Raji (cell line): Measurements from ENCODE around the gene GALNTL6.

ENCODE experiments used
- POLR2A ChIP-seq: IDR thresholded peaks from 2 replicates; pipeline ENCODE4 v1.6.1; 2011; ENCODE audit warnings: low read depth, low read length, control low read depth; ENCODE audit not compliant: insufficient read depth

The GALNTL6 gene

DNA sequence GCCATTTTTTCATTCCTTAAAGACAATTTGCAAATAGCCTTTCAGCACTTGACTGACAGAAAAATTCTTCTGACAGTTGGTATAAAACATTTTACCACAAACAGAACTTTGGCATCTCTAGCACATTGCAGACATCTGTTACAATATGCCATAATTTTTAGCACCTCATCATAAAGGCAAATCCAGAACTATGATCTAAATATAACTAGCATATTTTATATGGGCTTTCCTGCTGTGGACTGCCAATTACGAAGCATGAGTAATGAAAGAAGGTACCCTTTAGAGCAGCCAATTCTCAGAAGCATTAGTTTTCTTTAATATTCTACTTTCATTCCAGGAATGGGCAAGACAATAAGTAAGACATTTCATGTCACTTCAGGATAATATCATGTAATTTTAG lies 708.0 kb downstream of the GALNTL6 start:
- TF ChIP-seq POLR2A: no peak

DNA sequence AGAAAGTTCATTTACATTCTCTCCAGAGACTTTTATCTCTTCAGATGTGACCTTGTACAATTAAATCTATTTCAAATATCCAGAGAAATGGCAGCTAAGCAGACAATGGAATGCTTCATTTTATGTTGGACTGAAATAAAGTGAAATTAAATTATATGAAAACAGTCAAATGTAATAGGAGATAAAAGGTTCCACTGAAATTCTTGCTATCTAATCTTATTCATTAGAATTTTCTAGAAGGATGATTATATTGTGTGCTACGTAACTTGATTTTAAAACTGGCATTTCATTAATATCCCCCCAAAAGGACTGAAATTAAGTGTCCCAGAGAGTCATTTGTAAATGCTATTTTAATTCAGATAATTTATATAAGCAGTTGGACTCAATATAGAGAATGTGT lies 708.5 kb downstream of the GALNTL6 start:
- no peak for TF ChIP-seq POLR2A

DNA sequence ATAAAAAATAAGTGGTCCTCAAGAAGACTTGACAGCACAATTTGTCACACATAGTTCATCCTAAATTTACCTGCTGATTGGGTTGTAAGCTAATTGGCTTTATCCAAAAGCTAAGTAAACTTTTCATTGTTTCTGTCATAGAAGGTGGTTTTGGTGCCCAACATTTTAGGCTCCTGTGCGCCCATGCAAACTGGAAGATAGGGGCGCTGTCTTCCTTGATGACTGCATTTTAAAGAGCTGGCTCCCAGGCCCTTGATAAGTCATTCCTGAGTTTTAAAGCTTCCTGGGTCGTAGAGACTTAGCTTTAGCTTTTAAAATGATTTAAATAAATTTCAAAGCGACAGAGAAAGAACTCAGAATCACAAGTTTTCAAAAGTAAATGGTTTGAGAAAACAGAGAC lies 730.0 kb downstream of the GALNTL6 start:
- TF ChIP-seq POLR2A: no peak

DNA sequence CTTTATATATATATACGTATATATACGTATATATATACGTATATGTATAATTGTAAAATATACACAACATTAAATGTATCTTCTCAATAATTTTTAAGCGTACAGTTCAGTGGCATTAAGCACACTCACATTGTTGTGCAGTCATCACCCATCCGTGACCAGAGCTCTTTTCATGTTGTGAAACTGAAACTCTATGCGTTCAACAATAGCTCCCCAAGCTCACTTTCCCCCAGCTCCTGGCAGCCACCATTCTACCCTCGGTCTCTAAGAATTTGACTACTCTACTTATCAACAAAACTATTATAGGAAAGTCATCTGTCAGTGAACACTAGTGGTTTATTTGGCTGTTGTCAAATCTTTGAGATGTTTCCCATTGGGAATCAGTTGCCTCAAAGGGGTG lies 733.6 kb downstream of the GALNTL6 start:
- TF ChIP-seq POLR2A: no peak

DNA sequence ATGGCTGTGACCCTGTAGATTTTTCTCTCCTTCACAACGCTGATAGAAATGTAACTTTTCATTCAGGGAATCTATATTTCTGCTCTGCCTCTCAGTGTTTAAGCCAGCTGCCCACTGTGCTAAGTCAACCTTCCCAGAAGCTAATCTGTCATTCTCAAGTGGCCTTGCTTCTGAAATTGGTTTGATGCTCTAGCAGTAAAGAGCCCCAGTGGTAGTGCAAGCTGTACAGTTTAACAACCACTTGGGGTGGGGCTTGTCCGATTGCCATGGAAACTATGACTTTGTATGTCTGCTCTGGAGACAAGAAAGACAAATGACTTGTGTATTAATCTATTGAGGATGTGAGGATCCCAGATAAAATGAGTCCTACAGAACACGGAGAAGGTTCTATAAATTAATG lies 734.5 kb downstream of the GALNTL6 start:
- TF ChIP-seq POLR2A: no peak

DNA sequence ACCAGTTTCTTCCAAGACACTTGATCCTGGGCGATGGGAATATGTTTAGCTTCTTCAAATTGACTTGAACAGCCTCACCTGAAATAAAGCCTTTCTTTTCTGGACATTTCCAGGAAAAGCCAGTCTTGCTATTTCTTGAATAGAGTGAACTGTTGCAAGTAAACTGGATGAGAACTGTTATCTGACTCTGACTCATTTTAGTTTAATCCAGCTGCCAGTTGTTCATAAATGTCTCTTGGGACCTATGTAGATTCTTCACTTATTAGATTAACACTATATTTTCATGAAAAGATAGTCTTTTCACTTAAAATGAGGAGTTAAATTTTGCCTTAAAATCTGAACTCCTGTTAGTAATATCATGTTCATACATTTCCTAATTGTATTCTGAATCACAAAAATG lies 740.0 kb downstream of the GALNTL6 start:
- TF ChIP-seq POLR2A: no peak

DNA sequence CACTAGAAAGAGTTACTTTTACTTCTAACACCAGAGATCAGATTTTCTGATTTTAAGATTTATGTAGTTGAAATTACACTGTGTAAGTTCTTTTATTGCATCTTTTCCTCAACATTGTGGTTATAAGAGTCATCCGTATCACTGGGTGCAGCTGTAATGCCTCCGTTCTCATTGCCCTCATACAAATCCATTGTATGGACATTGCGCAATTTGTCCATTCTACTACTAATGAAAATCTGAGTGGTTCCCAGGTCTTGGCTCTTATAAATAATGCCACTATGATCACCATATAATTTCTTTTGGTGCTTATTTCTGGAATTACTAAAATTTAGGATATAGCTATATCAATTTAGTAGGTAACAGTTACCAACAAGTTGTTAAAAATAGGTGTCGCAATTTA lies 741.4 kb downstream of the GALNTL6 start:
- no peak for TF ChIP-seq POLR2A

DNA sequence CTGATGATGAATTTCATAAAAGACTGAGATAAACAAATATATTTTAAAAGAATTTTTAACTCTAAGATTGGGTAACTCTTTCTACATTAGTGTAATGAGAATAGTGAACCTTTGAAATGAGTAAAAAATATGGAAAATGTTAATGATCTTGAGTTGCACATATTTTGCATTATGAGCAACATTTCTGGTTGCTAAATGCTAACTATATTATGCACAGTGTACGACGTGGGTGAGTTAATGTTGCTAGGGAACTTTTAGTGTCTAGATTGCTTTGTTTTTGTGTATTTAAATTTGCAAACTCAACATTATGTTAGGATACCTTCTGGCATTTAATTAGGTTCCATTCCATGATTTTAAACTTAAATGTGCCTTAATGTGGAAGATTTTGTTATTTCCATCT lies 742.5 kb downstream of the GALNTL6 start:
- no peak for TF ChIP-seq POLR2A

DNA sequence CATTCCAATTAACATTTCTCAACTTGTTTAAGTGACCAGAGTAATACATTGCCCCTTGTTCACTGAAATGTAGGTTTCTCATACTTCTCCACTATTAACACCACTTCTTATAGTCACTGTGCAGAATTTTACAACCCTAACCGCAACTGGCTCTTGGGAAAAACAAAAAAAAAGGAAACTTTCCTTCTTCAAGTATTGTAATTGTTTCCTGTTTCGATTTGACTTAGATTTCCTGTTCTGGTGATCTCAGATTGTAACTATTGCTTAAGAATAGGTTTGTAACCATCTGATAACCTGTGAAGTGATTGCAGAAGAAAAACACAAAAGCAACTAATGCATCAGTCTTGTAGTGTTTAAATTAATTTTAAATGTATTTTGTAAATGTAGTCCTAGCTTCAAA lies 760.7 kb downstream of the GALNTL6 start:
- TF ChIP-seq POLR2A: no peak

DNA sequence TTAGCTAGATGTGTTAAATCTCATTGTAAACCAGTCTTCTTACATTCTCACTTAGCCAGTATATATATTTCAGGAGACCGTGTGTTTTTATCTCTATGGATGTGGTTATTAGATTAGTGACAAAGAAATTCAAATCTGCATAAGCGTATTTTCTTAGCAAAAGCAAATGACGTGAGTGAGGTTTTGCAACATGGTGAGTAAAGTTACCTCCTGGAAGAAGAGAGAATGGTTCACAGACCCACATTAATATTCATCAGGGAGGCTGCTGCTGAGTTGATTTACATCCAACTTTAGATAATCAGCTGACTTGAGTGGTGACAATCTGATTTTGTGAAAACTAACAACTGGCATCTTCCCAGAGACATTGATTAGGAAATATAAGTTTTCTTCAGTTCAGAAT lies 765.5 kb downstream of the GALNTL6 start:
- TF ChIP-seq POLR2A: no peak

DNA sequence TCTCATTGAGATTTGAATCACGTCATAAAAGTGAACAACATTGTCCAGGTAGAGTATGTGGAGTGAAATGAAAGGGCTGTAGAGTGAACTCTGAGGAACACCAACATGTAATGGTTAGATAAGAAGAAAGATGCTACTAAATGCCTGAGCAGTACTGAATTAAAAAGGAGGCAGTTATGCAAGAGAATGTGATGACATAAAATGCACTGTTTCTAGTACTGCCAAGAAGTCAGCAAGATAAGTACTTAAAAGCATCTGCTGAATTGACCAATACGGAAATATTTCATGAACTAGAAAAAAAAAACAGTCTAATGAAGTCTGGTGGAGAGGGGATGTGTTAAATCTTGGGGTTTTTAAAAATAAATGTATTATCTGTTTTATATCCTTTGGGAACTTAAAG lies 771.6 kb downstream of the GALNTL6 start:
- TF ChIP-seq POLR2A: no peak

DNA sequence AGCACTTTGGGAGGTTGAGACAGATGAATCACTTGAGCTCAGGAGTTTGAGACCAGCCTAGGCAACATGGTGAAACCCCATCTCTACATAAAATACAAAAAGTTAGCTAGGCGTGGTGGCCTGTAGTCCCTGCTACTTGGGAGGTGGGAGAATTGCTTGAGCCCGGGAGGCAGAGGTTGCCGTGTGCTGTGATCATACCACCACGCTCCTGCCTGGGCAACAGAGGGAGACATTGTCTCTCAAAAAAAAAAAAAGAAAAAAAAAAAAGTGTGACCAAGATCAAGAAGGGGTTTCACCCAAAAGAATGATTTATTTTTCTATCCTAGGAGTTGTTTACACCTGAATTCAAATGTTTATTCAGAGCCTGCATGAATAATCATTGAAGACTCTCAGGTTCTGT lies 783.0 kb downstream of the GALNTL6 start:
- no peak for TF ChIP-seq POLR2A

DNA sequence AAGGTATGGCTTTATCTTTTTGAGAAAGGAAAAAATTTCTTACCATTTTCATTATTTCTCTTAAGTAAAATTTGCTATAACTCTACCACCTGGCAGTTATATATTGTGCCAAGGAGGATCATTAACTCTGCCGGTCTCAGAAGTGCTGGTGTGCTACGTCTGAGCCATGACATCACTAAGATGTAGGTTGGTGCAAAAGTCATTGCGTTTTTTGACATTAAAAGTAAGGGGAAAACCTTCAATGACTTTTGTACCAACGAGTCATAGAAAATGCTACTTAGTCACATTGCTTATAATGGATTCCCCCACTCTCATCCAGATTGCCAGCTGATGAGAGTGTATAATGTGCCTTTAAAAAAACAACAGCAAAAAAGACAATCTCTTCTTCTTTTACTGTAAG lies 786.4 kb downstream of the GALNTL6 start:
- no peak for TF ChIP-seq POLR2A

DNA sequence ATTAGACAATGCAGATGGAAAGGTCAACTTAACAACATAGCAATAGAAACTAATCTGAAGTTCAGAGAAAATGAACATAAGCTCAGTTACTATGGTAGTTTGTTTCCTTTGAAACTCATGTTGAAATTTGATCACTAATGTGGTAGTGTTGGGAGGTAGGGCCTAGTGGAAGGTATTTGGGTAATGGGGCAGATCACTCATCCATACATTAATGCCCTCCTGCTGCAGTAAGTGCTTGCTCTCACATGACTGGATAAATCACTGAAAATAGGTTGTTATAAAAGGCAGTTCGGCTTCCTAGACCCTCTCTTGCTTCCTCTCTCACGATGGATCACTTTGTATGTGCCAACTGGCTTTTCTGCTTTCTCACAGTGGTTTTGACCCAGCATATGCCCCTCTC lies 788.0 kb downstream of the GALNTL6 start:
- no peak for TF ChIP-seq POLR2A

DNA sequence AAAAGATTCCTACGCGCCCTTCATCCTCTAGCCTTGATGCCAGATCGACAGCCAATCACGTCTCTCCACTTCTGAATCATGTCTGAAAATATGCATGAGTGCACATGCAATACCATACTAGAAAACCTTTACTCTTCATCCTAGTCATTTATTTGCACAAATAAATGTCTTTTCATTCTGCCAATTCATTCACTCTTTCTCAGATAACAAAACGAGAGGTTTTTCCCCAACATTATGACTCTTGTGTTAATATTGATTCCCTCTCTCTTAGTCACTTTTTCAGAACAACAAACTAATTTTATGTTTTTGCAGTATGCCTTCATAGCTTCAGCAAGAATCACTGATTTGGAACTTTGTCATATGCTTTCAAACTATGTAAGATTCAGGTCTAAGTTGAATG lies 806.0 kb downstream of the GALNTL6 start:
- TF ChIP-seq POLR2A: no peak

DNA sequence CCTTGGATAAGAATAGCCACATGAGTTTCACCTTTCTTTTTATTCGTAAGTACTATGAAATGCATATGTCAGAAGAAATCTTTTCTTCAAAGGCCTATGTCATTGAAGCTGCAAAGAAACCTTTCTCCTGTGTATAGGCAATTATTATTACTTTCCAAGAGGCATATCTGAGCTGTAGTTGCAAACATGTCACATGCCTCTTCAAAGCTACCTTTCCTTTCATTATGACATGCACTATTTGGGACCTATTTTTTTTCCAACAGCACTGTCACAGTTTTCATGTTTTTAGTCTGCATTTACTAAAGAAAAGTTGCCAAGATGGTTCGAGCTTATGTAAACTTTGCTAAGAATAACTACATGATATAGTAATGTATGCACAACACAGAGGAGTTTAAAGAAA lies 806.6 kb downstream of the GALNTL6 start:
- TF ChIP-seq POLR2A: no peak

DNA sequence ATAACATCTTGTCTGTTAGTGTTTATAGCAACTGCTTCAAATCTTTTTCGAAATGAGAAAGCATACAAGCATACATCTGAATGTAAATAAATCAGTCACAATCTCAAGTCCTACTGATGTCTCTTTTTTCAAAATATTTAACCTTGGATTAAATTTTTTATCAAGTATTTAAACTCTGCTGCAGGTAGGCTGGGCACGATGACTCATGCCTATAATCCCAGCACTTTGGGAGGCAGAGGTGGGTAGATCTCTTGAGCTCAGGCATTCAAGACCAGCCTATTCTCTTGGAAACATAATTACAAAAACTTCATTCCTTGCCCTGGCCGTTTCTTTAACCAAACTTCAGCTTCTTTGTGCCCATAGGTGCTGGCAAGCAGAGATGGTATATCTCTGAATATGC lies 815.1 kb downstream of the GALNTL6 start:
- TF ChIP-seq POLR2A: no peak

DNA sequence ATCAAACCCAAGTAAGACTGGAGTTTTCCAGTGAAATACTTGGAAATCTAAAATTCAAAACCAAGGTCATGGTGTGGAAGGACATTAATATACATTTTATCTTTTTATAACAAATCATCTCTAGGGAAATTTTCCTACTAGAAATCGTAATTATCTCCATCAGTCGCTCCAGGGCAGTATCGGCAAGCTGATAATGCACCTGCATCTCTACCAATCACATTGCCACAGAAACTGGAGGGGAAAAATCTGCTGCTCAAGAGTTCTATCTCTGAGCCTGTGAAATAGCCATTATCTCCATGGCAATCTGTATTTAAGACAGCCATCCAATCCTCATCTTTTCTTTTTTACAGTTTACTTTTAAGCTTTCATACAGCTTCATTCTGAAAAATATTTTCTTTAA lies 817.1 kb downstream of the GALNTL6 start:
- no peak for TF ChIP-seq POLR2A
